Stimulated activated CD4-positive, alpha-beta T cell treated with anti-CD3 and anti-CD28 coated beads, Interleukin-4, amount 100 ng/mL, for 4 hours (primary cell): ENCODE results near the gene CAMK1D.

Experiments
- DNase-seq, 2 experiments: peaks; one replicate each; pipeline ENCODE4 v3.0.0-alpha.2; 2020

CAMK1D gene

GRCh38 chr10:12602521-12602920 lies 253.2 kb downstream of the CAMK1D start:
- DNase-seq = no peak

- DNase-seq = no peak
These were observed 254.6 kb downstream of the CAMK1D start for GRCh38 chr10:12603766-12604470.

DNA sequence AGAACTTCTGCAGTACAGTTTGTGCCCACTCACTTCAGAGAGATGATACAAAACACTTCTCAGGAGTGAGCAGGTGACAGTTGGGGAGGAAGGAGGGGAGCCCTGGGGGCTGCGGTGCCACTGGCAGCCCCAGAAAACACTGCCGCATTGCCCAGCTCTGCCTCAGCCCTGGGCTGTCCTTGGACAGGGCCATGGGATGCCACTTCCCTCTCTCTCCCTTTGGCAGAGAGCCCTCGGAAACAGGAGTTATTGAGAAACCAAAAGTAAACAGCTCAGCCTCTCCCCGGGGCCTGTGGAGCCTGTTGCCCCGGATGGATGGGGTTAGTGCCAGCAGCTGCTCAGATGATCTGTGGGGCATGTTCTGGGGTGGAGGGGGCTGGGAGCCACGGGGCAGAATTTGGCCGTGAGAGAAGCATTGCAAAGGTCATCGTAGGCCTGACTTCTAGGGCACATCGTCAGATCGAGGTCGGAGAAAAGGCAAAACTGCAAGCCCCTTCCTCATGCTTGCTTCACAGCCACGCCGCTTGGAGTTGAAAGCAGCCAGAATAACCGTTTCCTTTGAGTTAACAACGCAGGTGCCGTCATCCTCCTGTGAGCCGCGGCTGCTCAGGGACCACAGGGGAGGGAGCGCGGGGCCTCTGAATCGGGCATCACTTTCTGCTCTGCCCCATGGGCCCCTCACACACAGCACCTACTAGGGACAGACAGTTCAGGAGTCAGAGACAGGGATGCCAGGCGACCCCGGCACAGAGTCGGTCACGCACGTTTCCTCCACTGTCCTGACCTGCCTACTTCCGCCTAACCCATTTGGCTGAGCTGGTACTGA lies 256.4 kb downstream of the CAMK1D start:
- DNase-seq = peak; percentile 33 to 38

DNA sequence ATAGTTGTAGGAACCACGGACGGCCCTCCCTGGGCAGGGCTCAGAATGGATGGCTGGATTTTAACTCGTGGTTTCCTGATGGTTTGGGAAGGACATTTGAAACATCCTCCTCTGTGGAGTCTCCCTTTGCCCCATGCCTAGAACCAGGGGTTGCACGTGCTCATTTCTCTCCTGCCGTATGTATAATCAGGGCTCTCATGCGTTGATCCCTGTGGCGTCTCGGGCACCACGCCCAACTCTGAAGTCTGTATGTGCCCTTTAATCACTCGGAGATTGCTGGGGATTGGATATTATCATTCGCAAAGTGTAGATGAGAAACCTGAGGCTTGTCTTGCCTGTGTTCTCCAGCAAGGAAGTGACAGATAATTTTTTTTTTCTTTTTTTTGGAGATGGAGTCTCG lies 257.1 kb downstream of the CAMK1D start:
- no peak for DNase-seq

DNA sequence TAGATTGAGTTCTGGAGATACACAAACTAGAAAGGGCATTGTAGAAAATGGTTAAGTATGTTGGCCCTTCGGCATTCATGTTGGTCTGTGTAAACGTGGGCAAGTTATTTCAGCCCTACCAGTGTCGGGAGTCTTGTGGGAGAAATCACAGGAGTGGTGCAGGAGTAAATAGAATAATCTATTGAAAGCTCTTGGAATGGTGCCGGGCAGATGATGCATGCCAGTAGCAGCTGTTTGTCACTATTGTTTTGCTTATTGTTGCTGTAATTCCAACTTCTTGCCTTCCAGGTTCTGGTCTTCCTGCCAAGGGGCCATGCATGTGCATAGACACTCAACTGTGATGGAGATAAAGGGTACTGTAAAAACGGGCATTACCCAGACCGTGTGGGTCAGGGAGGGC lies 259.4 kb downstream of the CAMK1D start:
- no peak for DNase-seq

DNA sequence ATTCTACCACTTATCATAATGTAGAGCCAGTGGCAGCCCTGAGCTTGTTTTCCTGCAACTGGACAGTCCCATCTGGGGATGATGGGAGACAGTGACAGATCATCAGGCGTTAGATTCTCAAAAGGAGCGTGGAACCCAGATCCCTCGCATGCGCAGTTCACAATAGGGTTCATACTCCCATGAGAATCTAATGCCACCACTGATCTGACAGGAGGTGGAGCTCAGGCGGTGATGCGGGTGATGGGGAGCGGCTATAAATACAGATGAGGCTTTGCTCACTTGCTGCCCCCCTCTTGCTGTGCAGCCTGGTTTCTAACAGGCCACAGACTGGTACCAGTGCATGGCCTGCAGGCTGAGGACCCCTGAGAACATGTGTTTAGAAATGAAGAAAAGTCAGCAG lies 260.1 kb downstream of the CAMK1D start:
- no peak for DNase-seq

DNA sequence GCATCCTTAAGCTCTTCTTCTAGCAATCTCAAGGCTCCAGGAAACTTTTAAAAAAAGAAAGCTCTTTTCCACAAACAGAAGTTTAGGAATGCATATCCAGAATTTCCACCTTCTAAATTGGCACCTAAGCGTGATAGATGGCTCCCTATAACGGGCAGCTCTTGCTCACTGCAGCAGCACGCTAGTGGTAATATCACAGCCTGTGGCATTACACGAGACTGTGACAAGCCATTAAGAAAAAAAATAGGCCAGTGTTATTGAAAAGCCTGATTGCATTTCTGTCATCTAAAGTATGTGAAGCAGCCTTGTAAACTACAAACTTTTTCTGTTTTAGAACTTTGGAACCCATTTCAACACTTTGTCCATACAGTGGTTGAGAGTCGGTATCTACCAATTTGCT lies 263.8 kb downstream of the CAMK1D start:
- DNase-seq = no peak

GRCh38 chr10:12614177-12614995 lies 265.0 kb downstream of the CAMK1D start:
- no peak for DNase-seq

GRCh38 chr10:12615296-12616220 lies 266.2 kb downstream of the CAMK1D start:
- no peak for DNase-seq

GRCh38 chr10:12617191-12618175 lies 268.1 kb downstream of the CAMK1D start:
- DNase-seq = no peak

- no peak for DNase-seq
These were observed 272.7 kb downstream of the CAMK1D start for GRCh38 chr10:12622016-12622415.

GRCh38 chr10:12622691-12623090 lies 273.3 kb downstream of the CAMK1D start:
- no peak for DNase-seq

- DNase-seq = no peak
These were observed 276.2 kb downstream of the CAMK1D start for GRCh38 chr10:12625393-12626023.

- DNase-seq = no peak
These were observed 278.8 kb downstream of the CAMK1D start for GRCh38 chr10:12628153-12628552.

- DNase-seq = no peak
These were observed 279.8 kb downstream of the CAMK1D start for GRCh38 chr10:12628964-12629766.

DNA sequence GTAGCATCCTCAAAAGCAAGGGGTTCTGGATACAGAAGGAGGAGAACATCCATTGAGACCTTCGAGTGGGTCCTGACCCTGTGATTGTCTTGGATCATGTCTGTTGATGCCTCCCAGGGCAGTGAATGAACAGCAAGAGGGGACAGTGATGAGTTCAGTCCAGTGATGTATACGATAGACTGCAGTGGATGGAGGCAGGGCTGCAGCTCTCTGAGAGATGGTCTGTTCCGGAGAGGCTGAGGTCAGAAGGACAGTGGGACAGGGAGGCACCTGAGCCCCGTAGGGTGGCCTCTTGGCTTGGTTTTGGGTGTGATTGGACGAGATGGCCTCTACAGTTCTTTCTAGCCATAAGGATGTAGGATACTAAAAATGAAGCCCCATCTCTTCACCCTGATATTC lies 280.4 kb downstream of the CAMK1D start:
- no peak for DNase-seq

- no peak for DNase-seq
These were observed 281.9 kb downstream of the CAMK1D start for GRCh38 chr10:12631216-12631615.

- DNase-seq = no peak
These were observed 282.6 kb downstream of the CAMK1D start for GRCh38 chr10:12631787-12632562.
